D721Med (cell line): ENCODE data around the gene ZFP36.

Experiments
- DNase-seq: peaks from one replicate; pipeline ENCODE4 v3.0.0; 2011; ENCODE audit warnings: low spot score; ENCODE audit not compliant: insufficient read length
- FAIRE-seq: peaks from 2 replicates; lab custom pipeline; 2011; peaks lifted over from hg19 to GRCh38; lab: Jason Lieb, UNC
- CTCF ChIP-seq: IDR thresholded peaks from 2 replicates; pipeline ENCODE4 v1.5.1; 2012; ENCODE audit warnings: mild to moderate bottlenecking, control low read depth; ENCODE audit not compliant: insufficient read depth; ENCODE audit errors: missing control alignments

The ZFP36 gene

GRCh38 chr19:39412100-39412866 lies 5.6 kb downstream of the ZFP36 start, which contains the start of gene PLEKHG2:
PLEKHG2 (plus strand) TSS chr19:39412669; CDS start chr19:39414087, 1,418 bp downstream.
- TF ChIP-seq CTCF = peak; percentile 54
- FAIRE-seq = peak; percentile 77
- DNase-seq = peak; percentile 92

- DNase-seq (no peak), FAIRE-seq (no peak)
- no peak for TF ChIP-seq CTCF
These were observed 6.2 kb downstream of the ZFP36 start for GRCh38 chr19:39412867-39413271.

GRCh38 chr19:39413272-39413910 lies 6.7 kb downstream of the ZFP36 start:
- no peak for FAIRE-seq
- peak; percentile 73 for DNase-seq
- no peak for TF ChIP-seq CTCF

GRCh38 chr19:39413911-39414608 lies 7.4 kb downstream of the ZFP36 start:
- DNase-seq (no peak), FAIRE-seq (no peak)
- TF ChIP-seq CTCF = peak; percentile 15

GRCh38 chr19:39415111-39416046 lies 8.7 kb downstream of the ZFP36 start:
- DNase-seq (no peak), FAIRE-seq (no peak)
- no peak for TF ChIP-seq CTCF

- no peak for DNase-seq
- TF ChIP-seq CTCF = no peak
- no peak for FAIRE-seq
These were observed 9.8 kb downstream of the ZFP36 start for GRCh38 chr19:39416152-39417120.
